ENCODE results near the gene LARP1.

- TF ChIP-seq RCOR1 (IDR thresholded peaks at IDR 0.05; ENCODE audit: low read depth, low read length): no peak
- TF ChIP-seq CTCF (IDR thresholded peaks at IDR 0.05): no peak
- TF ChIP-seq EP300 (IDR thresholded peaks at IDR 0.05): no peak
- no peak for TF ChIP-seq BCL3 (IDR thresholded peaks at IDR 0.05)
- TF ChIP-seq CHD4 (IDR thresholded peaks at IDR 0.05; ENCODE audit: borderline replicate concordance): no peak
- TF ChIP-seq FOSL2 (IDR thresholded peaks at IDR 0.05): no peak
- no peak for TF ChIP-seq FOSL2 (CRISPR knock-in tag; IDR thresholded peaks at IDR 0.05)
- no peak for TF ChIP-seq POLR2A (IDR thresholded peaks at IDR 0.05; ENCODE audit: low read length)
- TF ChIP-seq RNF2 (IDR thresholded peaks at IDR 0.05; ENCODE audit: borderline replicate concordance, low read depth): no peak
- TF ChIP-seq EHMT2 (IDR thresholded peaks at IDR 0.05; ENCODE audit: low read depth): no peak
- no peak for TF ChIP-seq CBX8 (IDR thresholded peaks at IDR 0.05)
- no peak for TF ChIP-seq REST (IDR thresholded peaks at IDR 0.05)
- TF ChIP-seq ZFP36 (IDR thresholded peaks at IDR 0.05; ENCODE audit: borderline replicate concordance, partially characterized antibody): no peak
Measured at GRCh38 chr5:154707641-154708040, 47.5 kb upstream of the LARP1 start.

Data from A549 (cell line).